Smooth muscle cell (in vitro differentiated cells): ENCODE data around the gene SEMA5A. TPM values are rescaled to one million over a fixed set of nuclear protein-coding genes. Genes with fewer than 3 reads are reported as not detected.
A peak's percentile ranks its signal among the peaks of the same experiment; 100 is the strongest.

ENCODE experiments used
- DNase-seq: peaks from one replicate; lab custom pipeline; 2025; ENCODE audit not compliant: unreplicated experiment; lab: John Stamatoyannopoulos, UW
- H2AFZ ChIP-seq: fragments of 200-600 bp; sonication (generic); 2 replicates; pipeline ENCODE4 v1.6.0; 2016; ENCODE audit warnings: antibody characterized with exemption, low read depth, mild to moderate bottlenecking
- H3F3A ChIP-seq: fragments of 200-600 bp; sonication (generic); 2 replicates; pipeline ENCODE4 v1.6.0; 2017; ENCODE audit warnings: antibody characterized with exemption, low read depth
- H3K27ac ChIP-seq: fragments of 200-600 bp; sonication (generic); 2 replicates; pipeline ENCODE4 v1.5.1; 2016; ENCODE audit warnings: low read depth, mild to moderate bottlenecking
- H3K27me3 ChIP-seq: fragments of 200-600 bp; sonication (generic); 2 replicates; pipeline ENCODE4 v1.6.1; 2016; ENCODE audit warnings: low read depth, mild to moderate bottlenecking
- H3K36me3 ChIP-seq: fragments of 200-600 bp; sonication (generic); 2 replicates; pipeline ENCODE4 v1.5.1; 2016; ENCODE audit warnings: low read depth
- H3K4me1 ChIP-seq: fragments of 200-600 bp; sonication (generic); 2 replicates; pipeline ENCODE4 v1.5.1; 2016; ENCODE audit warnings: low read depth
- H3K4me2 ChIP-seq: fragments of 200-600 bp; sonication (generic); 2 replicates; pipeline ENCODE4 v1.6.0; 2016; ENCODE audit warnings: mild to moderate bottlenecking
- H3K4me3 ChIP-seq: fragments of 200-600 bp; sonication (generic); 2 replicates; pipeline ENCODE4 v1.5.1; 2016; ENCODE audit warnings: mild to moderate bottlenecking
- H3K79me2 ChIP-seq: fragments of 200-600 bp; sonication (generic); 2 replicates; pipeline ENCODE4 v1.6.0; 2016; ENCODE audit warnings: low read depth, mild to moderate bottlenecking
- H3K9ac ChIP-seq: fragments of 200-600 bp; sonication (generic); 2 replicates; pipeline ENCODE4 v1.6.0; 2016; ENCODE audit warnings: low read depth
- H3K9me3 ChIP-seq: fragments of 200-600 bp; sonication (generic); replicated peaks from 2 replicates; pipeline ENCODE4 v1.5.1; 2016; ENCODE audit warnings: low read depth
- H4K20me1 ChIP-seq: fragments of 200-600 bp; sonication (generic); 2 replicates; pipeline ENCODE4 v1.6.0; 2016; ENCODE audit warnings: low read depth
- WGBS: methylation state at CpG from one replicate; pipeline ENCODE4 v1.1.7; 2016; ENCODE audit warnings: low lambda C conversion rate; 5-methylcytosine and 5-hydroxymethylcytosine counted together
- polyA plus RNA-seq: library from polyadenylated mRNA; unstranded; fragments of >200 nt; fragmentation: Nextera tagmentation; extraction: Ambion mirVana; gene quantifications from 2 replicates; pipeline ENCODE4 v1.2.1, GENCODE V29; 2016
- total RNA-seq: library from RNA; depleted of rRNA; stranded (reverse); fragments of >200 nt; gene quantifications from 2 replicates; pipeline ENCODE4 v1.2.3, GENCODE V29; 2014
- TF ChIP-seq, protein P1 (sequence below): fragments of 200-600 bp; sonication (generic); IDR thresholded peaks from 2 replicates; pipeline ENCODE4 v1.5.1; 2017; ENCODE audit warnings: borderline replicate concordance, mild to moderate bottlenecking, antibody characterized with exemption; ENCODE audit not compliant: insufficient read depth, poor library complexity, severe bottlenecking

SEMA5A gene
- total and polyA plus RNA-seq, 2 experiments from 2014 or later = 21.6 to 65.1 TPM

DNA sequence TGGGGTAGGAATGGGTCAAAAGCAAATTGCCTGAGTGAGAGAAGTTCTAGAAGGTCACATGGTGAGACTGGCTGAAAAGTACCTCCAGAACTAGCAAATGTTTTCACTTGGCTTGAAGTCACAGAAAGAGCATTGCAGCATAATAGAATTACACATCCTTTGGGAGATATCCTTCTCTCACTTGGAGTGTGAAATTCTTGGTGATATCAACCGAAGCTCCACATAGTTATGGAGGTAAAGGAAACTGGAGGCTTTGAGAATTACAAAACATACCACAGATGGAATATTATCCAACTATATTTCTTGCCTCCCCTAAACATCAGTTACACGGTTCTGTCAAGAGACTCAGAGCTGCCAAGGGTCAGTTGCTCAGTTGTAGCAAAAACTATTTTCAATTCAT lies 182.4 kb downstream of the SEMA5A start:
- Histone ChIP-seq H2AFZ (no peak overlapping the region), H3K4me3 (no peak overlapping the region), H3K9ac (no peak overlapping the region), H4K20me1 (peaks cover 5% of the 10 kb centered on the region), H3K27ac (peak overlapping the region; percentile 17), H3K79me2 (peaks cover 7% of the 10 kb centered on the region), H3K36me3 (no peaks in the 10 kb centered on the region), H3K4me2 (peak overlapping the region; percentile 30), H3F3A (peaks cover 5% of the 10 kb centered on the region), H3K9me3 (no peaks in the 10 kb centered on the region), H3K4me1 (no peaks in the 10 kb centered on the region), H3K27me3 (no peaks in the 10 kb centered on the region)
- TF ChIP-seq, protein P1, sequence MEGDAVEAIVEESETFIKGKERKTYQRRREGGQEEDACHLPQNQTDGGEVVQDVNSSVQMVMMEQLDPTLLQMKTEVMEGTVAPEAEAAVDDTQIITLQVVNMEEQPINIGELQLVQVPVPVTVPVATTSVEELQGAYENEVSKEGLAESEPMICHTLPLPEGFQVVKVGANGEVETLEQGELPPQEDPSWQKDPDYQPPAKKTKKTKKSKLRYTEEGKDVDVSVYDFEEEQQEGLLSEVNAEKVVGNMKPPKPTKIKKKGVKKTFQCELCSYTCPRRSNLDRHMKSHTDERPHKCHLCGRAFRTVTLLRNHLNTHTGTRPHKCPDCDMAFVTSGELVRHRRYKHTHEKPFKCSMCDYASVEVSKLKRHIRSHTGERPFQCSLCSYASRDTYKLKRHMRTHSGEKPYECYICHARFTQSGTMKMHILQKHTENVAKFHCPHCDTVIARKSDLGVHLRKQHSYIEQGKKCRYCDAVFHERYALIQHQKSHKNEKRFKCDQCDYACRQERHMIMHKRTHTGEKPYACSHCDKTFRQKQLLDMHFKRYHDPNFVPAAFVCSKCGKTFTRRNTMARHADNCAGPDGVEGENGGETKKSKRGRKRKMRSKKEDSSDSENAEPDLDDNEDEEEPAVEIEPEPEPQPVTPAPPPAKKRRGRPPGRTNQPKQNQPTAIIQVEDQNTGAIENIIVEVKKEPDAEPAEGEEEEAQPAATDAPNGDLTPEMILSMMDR = no peak
- DNase-seq = no peak
- 75% methylated on average over 2 of the region's 2 CpGs for WGBS

DNA sequence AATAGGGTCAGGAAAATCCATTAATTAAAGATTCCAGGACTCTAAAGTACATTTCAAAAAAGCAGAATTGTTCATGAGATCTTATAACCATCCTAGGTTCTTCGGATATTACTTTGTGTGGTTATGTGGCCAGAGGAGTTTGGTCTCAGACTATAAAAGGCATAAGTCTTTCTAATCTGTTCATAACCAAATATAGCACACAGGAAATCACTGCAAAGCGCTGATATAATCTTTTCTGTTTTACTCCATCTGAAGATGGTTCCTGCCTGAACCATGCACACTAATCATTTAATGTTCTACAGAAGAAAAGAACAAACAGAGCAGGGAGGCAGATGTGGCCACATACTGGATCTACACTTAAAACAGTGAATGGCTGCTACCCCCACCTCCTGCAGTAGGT lies 182.8 kb downstream of the SEMA5A start:
- H3K4me1 ChIP-seq = no peaks in the 10 kb centered on the region
- H3K4me2 ChIP-seq = peak overlapping the region; percentile 30
- peak overlapping the region; percentile 17 for H3K27ac ChIP-seq
- H3K4me3 ChIP-seq = no peak overlapping the region
- TF ChIP-seq, protein P1 = no peak
- peaks cover 5% of the 10 kb centered on the region for H3F3A ChIP-seq
- DNase-seq = no peak
- H3K36me3 ChIP-seq = no peaks in the 10 kb centered on the region
- H3K79me2 ChIP-seq = peaks cover 7% of the 10 kb centered on the region
- H3K27me3 ChIP-seq = no peaks in the 10 kb centered on the region
- 19% methylated on average over 2 of the region's 2 CpGs for WGBS
- H2AFZ ChIP-seq = no peak overlapping the region
- no peak overlapping the region for H3K9ac ChIP-seq
- no peaks in the 10 kb centered on the region for H3K9me3 ChIP-seq
- peaks cover 5% of the 10 kb centered on the region for H4K20me1 ChIP-seq

DNA sequence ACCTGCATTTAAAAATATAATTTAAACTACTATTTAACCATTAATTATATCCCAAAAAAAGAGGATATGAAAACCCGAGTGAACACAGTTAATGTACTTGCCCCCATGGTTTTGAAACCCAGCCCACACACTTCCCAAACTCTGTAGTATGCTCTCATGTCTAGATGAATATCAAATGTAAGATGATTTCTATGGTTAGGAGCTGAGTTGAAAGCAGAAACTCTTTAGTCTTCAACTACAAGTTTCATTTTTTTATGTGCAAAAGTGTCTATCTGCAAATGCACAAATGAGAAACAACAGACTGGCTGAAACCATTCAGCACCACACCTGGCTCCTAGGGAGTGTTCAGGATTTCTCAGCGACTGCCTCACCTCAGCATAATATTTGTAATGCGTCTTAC lies 183.3 kb downstream of the SEMA5A start:
- no peak for DNase-seq
- H3K4me1 ChIP-seq = no peaks in the 10 kb centered on the region
- peak overlapping the region; percentile 30 for H3K4me2 ChIP-seq
- H3K9ac ChIP-seq = no peak overlapping the region
- WGBS = 92% methylated on average over 3 of the region's 3 CpGs
- H3K27ac ChIP-seq = no peak overlapping the region
- H3K4me3 ChIP-seq = no peak overlapping the region
- TF ChIP-seq, protein P1 = no peak
- H4K20me1 ChIP-seq = peaks cover 5% of the 10 kb centered on the region
- no peaks in the 10 kb centered on the region for H3K27me3 ChIP-seq
- peaks cover 7% of the 10 kb centered on the region for H3K79me2 ChIP-seq
- no peaks in the 10 kb centered on the region for H3K36me3 ChIP-seq
- H3F3A ChIP-seq = peaks cover 5% of the 10 kb centered on the region
- no peaks in the 10 kb centered on the region for H3K9me3 ChIP-seq
- no peak overlapping the region for H2AFZ ChIP-seq

DNA sequence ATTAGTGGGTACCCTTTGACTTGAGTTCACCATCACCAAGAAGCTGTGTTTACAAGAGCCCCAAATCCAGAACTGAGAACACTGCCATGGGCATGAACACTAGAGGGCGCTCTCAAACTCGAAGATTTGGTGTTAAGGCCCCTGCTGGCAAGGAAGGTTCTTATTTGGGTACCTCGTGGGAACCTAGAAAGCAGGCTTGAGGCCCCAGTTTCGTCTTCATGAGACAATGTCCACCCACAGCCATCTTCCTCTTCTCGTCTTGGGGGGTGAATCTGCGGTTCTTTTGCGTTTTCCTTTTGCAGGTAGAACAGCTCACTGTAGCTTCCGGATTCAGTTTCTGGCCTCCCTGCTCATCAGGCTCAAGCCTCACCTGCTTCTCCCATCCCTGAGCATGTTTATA lies 184.0 kb downstream of the SEMA5A start:
- Histone ChIP-seq H3F3A (peaks cover 5% of the 10 kb centered on the region), H3K9ac (no peak overlapping the region), H3K4me1 (no peaks in the 10 kb centered on the region), H3K4me2 (no peak overlapping the region), H3K4me3 (no peak overlapping the region), H2AFZ (no peak overlapping the region), H3K27me3 (no peaks in the 10 kb centered on the region), H3K9me3 (no peaks in the 10 kb centered on the region), H3K27ac (no peak overlapping the region), H3K79me2 (peaks cover 7% of the 10 kb centered on the region), H3K36me3 (no peaks in the 10 kb centered on the region), H4K20me1 (peaks cover 5% of the 10 kb centered on the region)
- TF ChIP-seq, protein P1 = peak; percentile 71
- no peak for DNase-seq
- WGBS = 52% methylated on average over 8 of the region's 8 CpGs
